GM13977 (cell line): ENCODE data around the gene DESI1.
A peak's percentile ranks its signal among the peaks of the same experiment; 100 is the strongest.
"Not testable (repeated sequence)": the region's sequence is repeated elsewhere in the genome, so short reads cannot be mapped to it uniquely, and the experiment has no call there.

Source experiments
- DNase-seq: peaks from one replicate; pipeline ENCODE4 v3.0.0; 2012; ENCODE audit warnings: low spot score
- CTCF ChIP-seq: IDR thresholded peaks from 2 replicates; pipeline ENCODE4 v1.5.1; 2012; ENCODE audit warnings: mild to moderate bottlenecking, control low read depth; ENCODE audit not compliant: insufficient read depth; ENCODE audit errors: extremely low read depth, missing control alignments
- in situ Hi-C: fragments of 300-500 bp; cut with MboI; formaldehyde crosslinking; loops from one replicate; pipeline ENCODE4 v1.12.0; 2022; ENCODE audit warnings: low sequenced_read_pairs, low pct_unique_long_range_greater_than_20kb, mixed read lengths, inconsistent platforms; ENCODE audit not compliant: unreplicated experiment

Gene DESI1

GRCh38 chr22:41563051-41563711 is 57.7 kb downstream of the DESI1 start:
- DNase-seq, result no peak
- in situ Hi-C loops, result no loop called here
- no peak for TF ChIP-seq CTCF

- in situ Hi-C loops, result no loop called here
- DNase-seq, result no peak
- TF ChIP-seq CTCF, result no peak
Measured at GRCh38 chr22:41562461-41562860, 58.4 kb downstream of the DESI1 start.

- DNase-seq, result no peak
- TF ChIP-seq CTCF, result no peak
- in situ Hi-C loops, result no loop called here
Measured at GRCh38 chr22:41561788-41562187, 59.1 kb downstream of the DESI1 start.

DNA sequence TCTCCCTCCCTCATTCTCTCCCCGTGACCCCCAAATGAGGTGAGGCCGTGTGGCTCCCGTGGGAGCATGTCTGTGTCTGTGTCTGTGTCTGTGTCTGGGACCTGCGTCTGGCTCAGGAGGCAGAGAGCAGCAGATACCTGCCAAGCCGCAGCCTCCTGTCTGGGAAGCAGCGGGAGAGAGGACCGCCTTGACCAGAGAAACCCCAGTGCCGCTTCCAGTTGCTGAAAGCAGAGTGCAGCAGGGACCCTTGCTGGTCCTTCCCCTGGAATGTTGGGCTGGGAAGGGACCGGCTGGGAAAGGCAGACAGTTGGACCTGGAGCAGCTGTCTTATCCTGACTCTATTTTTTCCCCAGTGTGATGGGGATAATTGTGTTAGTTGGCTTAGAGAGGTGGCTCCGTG is 59.5 kb downstream of the DESI1 start:
- no peak for DNase-seq
- no peak for TF ChIP-seq CTCF
- in situ Hi-C loops, result no loop called here

DNA sequence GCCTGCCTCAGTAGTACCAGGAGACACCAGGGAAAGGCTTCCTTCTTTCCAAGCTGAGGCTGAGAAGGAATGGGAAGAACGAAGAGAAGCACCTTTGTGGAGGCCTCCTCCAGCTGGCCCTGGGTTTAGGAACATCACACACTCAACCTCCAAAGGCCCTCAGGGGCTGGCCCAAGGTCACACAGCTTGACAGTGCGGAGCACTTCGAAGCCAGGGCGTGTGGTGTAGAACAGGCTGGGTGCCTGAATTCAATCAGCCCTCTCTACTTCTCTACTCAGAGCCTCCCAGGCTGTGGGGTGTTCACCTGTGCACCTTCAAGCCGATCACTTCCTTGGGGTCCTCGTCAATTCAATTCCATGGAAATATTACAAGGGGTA is 60.8 kb downstream of the DESI1 start:
- in situ Hi-C loops, result no loop called here
- no peak for TF ChIP-seq CTCF
- DNase-seq, result no peak

DNA sequence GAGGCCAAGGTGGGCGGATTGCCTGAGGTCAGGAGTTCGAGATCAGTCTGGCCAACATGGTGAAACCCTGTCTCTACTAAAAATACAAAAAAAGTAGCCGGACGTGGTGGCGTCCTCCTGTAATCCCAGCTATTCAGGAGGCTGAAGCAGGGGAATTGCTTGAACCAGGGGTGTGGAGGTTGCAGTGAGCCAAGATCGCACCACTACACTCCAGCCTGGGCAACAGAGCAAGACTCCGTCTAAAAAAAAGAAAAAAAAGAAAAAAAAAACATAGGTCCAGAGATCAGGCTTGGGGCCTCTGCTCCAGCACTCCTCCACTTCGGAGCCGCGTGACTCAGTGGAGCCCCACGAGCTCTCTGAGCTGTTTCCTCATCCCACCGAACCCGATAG is 62.6 kb downstream of the DESI1 start:
- DNase-seq, in situ Hi-C loops: not testable (repeated sequence)

DNA sequence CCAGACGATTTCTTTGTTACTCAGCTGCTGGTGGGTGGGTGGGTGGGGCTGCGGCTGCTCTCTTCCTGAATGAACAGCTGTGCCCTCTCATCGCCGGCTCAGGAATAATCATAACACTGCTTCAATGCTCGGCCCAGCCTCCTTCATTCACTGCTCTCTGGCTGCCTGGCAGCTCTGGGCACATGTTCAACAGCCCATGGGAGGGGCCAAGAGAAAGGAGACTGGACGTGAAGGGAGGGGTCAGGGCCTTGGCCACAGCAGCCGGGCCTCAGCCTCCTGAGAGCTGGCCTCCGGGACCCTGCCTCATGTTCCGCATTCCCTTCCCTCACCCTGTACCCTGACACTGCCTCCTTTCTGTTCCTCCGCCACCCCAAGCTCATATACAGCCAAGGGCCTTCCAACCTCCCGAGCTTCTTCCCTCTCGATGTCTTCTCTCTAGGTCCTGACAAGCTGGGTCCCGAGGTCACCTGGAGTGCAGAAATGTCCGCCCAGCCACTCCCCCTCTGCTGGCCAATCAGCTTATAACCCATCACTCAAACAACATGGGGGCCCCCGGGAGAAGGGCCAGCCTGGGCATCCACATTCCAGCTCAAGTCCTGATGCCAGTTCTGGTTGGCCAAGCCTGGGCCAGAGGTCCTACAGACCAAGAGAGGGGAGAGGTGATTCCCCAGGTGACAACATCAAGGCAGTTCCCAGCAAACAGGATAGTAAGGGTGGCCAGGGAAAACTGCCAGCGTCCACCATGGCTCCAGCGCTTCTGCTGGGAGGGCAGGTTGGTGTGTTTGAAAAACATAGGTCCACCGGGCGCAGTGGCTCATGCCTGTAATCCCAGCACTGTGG is 63.2 kb downstream of the DESI1 start:
- peak; percentile 63 for DNase-seq
- in situ Hi-C loops, result no loop called here
- no peak for TF ChIP-seq CTCF
